TTC549 (cell line): ENCODE measurements around the gene STK38.

Experiments
- FAIRE-seq: peaks from 2 replicates; lab custom pipeline; 2012; peaks lifted over from hg19 to GRCh38; lab: Jason Lieb, UNC

The STK38 gene

GRCh38 chr6:36523451-36523850 lies 23.8 kb downstream of the STK38 start:
- FAIRE-seq = no peak

DNA sequence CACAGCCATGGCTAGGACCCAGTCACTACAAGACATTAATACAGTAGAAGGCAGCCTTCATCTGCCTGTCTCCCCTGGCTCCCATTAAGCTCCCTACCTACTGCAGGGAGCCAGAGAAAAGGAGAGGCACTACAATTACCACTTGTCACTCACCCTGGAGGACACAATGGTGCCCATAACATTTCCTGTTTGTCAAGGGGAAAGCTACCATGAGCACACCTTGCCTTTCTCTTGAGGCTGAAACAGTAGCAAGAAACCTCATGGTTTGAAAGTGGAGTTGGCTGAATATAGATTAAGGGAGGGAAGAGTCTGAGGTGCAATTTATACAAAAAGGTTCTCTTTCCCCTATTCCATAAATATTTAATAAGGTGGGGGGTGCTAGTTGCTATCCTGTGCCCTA lies 27.9 kb downstream of the STK38 start:
- FAIRE-seq = no peak

GRCh38 chr6:36517408-36517807 lies 29.9 kb downstream of the STK38 start:
- FAIRE-seq = no peak

- FAIRE-seq = no peak
These were observed 30.3 kb downstream of the STK38 start for GRCh38 chr6:36516988-36517387.

- FAIRE-seq = no peak
These were observed 30.7 kb downstream of the STK38 start for GRCh38 chr6:36516559-36516958.

DNA sequence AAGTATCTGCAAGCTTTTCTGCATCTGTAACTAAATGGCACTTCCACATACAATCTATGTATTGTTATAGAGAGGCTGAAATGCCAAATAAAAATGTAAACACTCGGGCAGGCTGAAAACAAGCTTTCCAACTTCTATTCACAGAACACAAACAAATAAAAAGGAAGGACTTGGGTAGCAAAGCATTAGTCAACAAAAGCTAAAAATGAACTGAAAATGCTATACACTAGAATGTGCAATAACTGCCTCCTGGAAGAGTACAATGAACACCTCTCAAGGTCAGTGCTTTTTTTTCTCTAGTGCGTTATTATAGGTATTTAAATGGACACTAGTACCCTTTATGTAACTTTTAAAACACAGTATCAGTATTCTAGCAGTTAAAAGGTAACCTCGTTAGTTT lies 31.4 kb downstream of the STK38 start:
- no peak for FAIRE-seq

- no peak for FAIRE-seq
These were observed 32.5 kb downstream of the STK38 start for GRCh38 chr6:36514554-36515456.

DNA sequence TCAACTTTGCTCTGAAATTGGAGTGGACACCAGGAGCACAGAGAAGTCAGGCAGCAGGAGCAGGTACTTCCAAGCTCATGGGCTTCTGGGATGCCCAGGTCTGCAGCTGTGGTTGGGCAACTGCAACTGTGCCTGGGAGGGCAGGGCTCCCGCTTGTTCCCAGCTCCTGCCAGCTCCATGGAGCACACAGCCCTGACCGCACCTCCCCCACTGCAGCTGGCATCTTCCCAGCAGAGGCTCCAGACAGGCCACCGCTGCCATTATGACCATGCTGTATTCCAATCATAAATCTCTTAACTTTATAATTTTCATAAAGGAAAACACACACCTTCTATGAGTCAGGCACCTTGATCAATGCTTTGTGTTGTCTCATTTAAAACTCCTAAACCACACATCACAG lies 36.9 kb downstream of the STK38 start:
- FAIRE-seq = no peak

DNA sequence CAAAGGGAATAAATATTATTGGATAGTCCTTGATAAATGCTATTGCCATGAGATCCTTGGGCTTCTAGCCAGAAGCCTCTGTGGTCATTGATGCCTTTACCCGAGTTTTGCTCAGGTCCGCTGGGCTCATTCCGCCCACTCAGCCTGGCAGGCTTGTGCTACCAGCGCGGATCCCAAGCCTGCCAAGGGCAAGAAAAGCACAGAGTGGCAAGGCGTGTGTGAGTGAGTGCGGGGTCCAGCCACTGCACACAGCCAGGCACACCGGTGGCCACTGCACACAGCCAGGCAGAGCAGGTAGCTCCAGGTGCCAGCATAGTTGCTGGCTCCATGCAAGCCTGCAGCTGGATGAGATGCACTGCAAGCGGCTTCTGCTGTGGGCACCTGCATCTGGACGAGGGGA lies 38.7 kb downstream of the STK38 start:
- FAIRE-seq = no peak

GRCh38 chr6:36506611-36507010 lies 40.7 kb downstream of the STK38 start:
- no peak for FAIRE-seq

DNA sequence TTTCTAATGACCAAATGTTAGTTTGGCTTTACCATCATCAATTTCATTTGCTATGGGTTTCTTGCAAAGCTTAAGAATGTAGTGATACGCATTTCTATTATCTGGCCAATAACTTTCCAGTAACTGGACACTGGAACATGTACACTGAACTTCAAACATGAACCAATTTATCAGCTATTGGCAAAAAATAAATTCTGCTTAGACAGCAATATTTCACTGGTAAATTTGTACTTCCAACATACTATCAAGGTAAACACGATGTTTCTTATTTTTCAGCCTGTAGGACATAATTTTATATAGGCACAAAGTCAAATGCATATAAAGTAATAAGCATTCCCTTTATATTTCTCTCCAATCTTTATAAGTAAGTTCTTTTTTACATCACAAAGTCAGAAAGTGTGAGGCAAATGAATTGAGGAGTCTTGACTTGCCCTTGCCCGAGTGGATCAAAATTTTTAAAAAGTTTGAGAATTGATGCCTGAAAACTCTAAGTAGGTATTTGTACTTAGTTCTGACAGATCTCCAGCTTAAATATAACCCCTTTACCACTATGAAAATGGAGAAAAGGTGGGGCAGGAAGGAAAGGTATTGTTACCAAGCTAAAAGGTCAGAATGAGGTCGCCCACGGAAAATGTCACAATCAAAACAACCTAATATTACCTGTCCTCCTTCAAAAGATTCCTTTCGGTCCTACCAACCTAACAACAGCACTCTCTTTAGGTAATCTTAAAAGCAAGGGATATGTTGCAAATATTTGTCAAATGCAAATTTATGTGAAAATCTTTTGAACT lies 41.3 kb downstream of the STK38 start:
- FAIRE-seq = no peak

DNA sequence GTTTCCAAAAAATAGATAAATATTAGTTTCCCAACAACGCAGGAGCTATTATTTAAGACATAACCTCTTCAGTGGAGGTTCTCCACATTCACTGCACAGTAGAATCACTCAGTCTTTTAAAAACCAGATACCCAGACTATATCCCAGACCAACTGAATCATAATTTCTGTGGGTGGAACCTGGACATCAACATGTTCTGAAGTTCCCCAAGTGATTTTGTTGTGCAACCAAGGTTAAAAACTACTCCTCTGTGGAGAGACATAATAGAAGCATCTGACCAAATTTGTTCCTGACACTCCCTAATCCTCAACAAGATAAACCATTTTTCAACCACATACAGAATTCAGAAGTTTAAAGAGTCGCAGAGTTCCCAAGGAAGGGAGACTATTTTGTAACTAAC lies 42.3 kb downstream of the STK38 start:
- FAIRE-seq = no peak

- no peak for FAIRE-seq
These were observed 43.1 kb downstream of the STK38 start for GRCh38 chr6:36504181-36504580.

GRCh38 chr6:36501686-36502085 lies 45.6 kb downstream of the STK38 start:
- no peak for FAIRE-seq

- FAIRE-seq = no peak
These were observed 47.4 kb downstream of the STK38 start for GRCh38 chr6:36499918-36500317.

GRCh38 chr6:36495086-36495485 lies 52.2 kb downstream of the STK38 start:
- no peak for FAIRE-seq

DNA sequence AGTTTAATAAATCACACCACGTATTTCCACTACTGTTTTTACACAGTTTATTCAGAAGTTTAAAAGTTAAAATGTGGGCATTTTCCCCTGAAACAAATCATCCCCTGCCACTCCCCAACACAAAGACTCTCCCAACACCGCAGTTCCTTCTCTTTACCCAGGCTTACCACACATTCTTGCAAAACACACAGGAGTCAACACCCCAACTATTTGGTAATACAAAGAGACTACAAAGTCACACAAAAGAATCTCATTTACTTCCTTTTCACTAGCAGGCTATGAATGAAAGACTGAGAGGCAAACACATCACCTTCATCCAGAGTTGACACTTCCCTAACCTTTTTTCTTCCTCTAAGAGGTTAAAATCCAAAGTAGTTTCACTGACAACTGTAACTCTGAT lies 53.4 kb downstream of the STK38 start:
- no peak for FAIRE-seq

- FAIRE-seq = no peak
These were observed 54.0 kb downstream of the STK38 start for GRCh38 chr6:36493319-36493718.

GRCh38 chr6:36492621-36493020 lies 54.7 kb downstream of the STK38 start:
- FAIRE-seq = no peak

- FAIRE-seq = no peak
These were observed 55.2 kb downstream of the STK38 start for GRCh38 chr6:36492092-36492491.

- FAIRE-seq = no peak
These were observed 55.8 kb downstream of the STK38 start for GRCh38 chr6:36491378-36491965.

DNA sequence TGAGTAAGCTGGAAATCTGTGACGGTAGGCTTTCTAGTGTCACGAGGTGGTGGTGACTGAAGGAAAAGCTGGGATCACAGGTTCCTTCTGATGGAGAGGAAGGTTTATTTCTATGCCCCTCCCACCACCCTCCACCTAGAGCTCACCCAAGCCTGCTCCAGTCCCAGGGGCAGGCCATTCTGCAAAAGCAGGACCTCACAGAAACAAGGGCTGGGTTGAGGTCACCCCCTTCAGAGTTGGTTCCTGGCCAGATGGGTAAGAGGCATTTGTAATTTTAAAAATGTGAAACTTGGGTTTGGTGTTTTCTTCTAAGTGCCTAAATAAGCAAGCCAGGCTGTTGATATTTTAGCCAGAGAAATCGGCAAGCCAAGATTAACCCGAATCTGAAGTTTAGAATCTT lies 57.9 kb downstream of the STK38 start:
- no peak for FAIRE-seq

- FAIRE-seq = no peak
These were observed 59.1 kb downstream of the STK38 start for GRCh38 chr6:36488221-36488620.
